K562 (cell line): Measurements from ENCODE around the gene PPP1R12B. TPM values are rescaled to one million over a fixed set of nuclear protein-coding genes. Genes with fewer than 3 reads are reported as not detected.
A peak's percentile ranks its signal among the peaks of the same experiment; 100 is the strongest.

ENCODE experiments used
- BCOR ChIP-seq: fragments of 450-650 bp; IDR thresholded peaks from 2 replicates; pipeline ENCODE4 v1.6.1; 2016
- CREB3L1 ChIP-seq: fragments of 450-650 bp; IDR thresholded peaks from 2 replicates; pipeline ENCODE4 v1.6.1; 2014; ENCODE audit warnings: low read depth, mild to moderate bottlenecking, moderate library complexity, borderline replicate concordance
- CXXC5 ChIP-seq: fragments of 250-450 bp; sonication (Bioruptor Pico); IDR thresholded peaks from 2 replicates; pipeline ENCODE4 v1.8.0; 2022; ENCODE audit warnings: inconsistent platforms, mild to moderate bottlenecking, moderate library complexity
- ELF1 ChIP-seq: fragments of 200-800 bp; sonication (Bioruptor generic); IDR thresholded peaks from 2 replicates; pipeline ENCODE4 v1.6.1; 2016; ENCODE audit warnings: missing genetic modification characterization, missing compliant biosample characterization
- HCFC1 ChIP-seq: IDR thresholded peaks from 2 replicates; pipeline ENCODE4 v1.6.1; 2012; ENCODE audit warnings: low read depth, low read length, improper control_type of control experiment
- ID3 ChIP-seq, 2 experiments: fragments of 250-450 bp in 1 of 2; fragments of 450-650 bp in 1 of 2; sonication (Bioruptor Pico) in 1 of 2; IDR thresholded peaks; 2 replicates each; pipeline versions ENCODE4 v1.6.1 to v1.8.0; 2016 to 2021; ENCODE audit warnings: mild to moderate bottlenecking in 2 of 2, moderate library complexity in 2 of 2, missing compliant biosample characterization in 1 of 2, missing genetic modification characterization in 1 of 2
- KLF16 ChIP-seq: IDR thresholded peaks from 2 replicates; pipeline ENCODE4 v1.6.1; 2016; ENCODE audit warnings: antibody characterized with exemption
- LEF1 ChIP-seq: fragments of 450-650 bp; IDR thresholded peaks from 2 replicates; pipeline ENCODE4 v1.6.1; 2016; ENCODE audit warnings: mild to moderate bottlenecking
- MBD2 ChIP-seq: sonication (generic); IDR thresholded peaks from 2 replicates; pipeline ENCODE4 v1.6.1; 2016; ENCODE audit warnings: low read depth, borderline replicate concordance
- MYC ChIP-seq, 2 experiments: fragments of 250-450 bp in 1 of 2; sonication (Bioruptor Pico) in 1 of 2; IDR thresholded peaks; 2 replicates each; pipeline versions ENCODE4 v1.5.1 to v1.6.1; 2012 to 2021; ENCODE audit warnings: low read depth in 2 of 2, borderline replicate concordance in 1 of 2, improper control_type of control experiment in 1 of 2, low read length in 1 of 2, mild to moderate bottlenecking in 1 of 2, moderate library complexity in 1 of 2
- MYNN ChIP-seq, 2 experiments: sonication (generic); formaldehyde crosslinking in 1 of 2; IDR thresholded peaks; 2 replicates each; pipeline versions ENCODE4 v1.5.0 to v1.6.1; 2016 to 2020; ENCODE audit warnings: antibody characterized with exemption in 1 of 2, missing genetic modification reagents in 1 of 2
- RBFOX2 ChIP-seq: fragments of 200-400 bp; formaldehyde crosslinking; IDR thresholded peaks from 2 replicates; pipeline ENCODE4 v1.6.1; 2017; ENCODE audit warnings: low read depth, mild to moderate bottlenecking, low read length, moderate library complexity
- RFX7 ChIP-seq: fragments of 250-450 bp; sonication (Bioruptor Pico); IDR thresholded peaks from 2 replicates; pipeline ENCODE4 v1.5.1; 2021; ENCODE audit warnings: mild to moderate bottlenecking
- SMARCC2 ChIP-seq: fragments of 450-650 bp; IDR thresholded peaks from 2 replicates; pipeline ENCODE4 v1.6.1; 2017; ENCODE audit warnings: antibody characterized with exemption, moderate library complexity, mild to moderate bottlenecking, low read depth
- TBL1XR1 ChIP-seq, 2 experiments: IDR thresholded peaks; 2 replicates each; pipeline ENCODE4 v1.6.1; 2012; ENCODE audit warnings: improper control_type of control experiment in 2 of 2, low read length in 2 of 2, mild to moderate bottlenecking in 1 of 2
- ZBTB17 ChIP-seq: fragments of 450-650 bp; formaldehyde crosslinking; IDR thresholded peaks from 2 replicates; pipeline ENCODE4 v1.4.0; 2020; ENCODE audit warnings: mild to moderate bottlenecking
- ZNF263 ChIP-seq: sonication (generic); formaldehyde crosslinking; IDR thresholded peaks from 2 replicates; pipeline ENCODE4 v1.8.0; 2022; ENCODE audit warnings: mild to moderate bottlenecking, missing genetic modification reagents, borderline replicate concordance
- ZNF318 ChIP-seq, 2 experiments: fragments of 450-650 bp; IDR thresholded peaks; 2 replicates each; pipeline ENCODE4 v1.6.1; 2016; ENCODE audit warnings: mild to moderate bottlenecking in 2 of 2, borderline replicate concordance in 1 of 2, low read depth in 1 of 2, moderate library complexity in 1 of 2
- polyA plus RNA-seq, 8 experiments: library from polyadenylated mRNA; depleted of rRNA in 4 of 8; stranded (reverse) in 5 of 8; unstranded in 3 of 8; fragments of >200 nt; fragmentation: Nextera tagmentation in 2 of 8; fragmentation: Illumina TruSeq in 1 of 8; extraction: Ambion mirVana in 2 of 8; extraction: Trizol in 1 of 8; gene quantifications; 2 replicates each; pipeline versions ENCODE4 v1.2.1 to v1.2.3, GENCODE V29; 2011 to 2014; ENCODE audit warnings: inconsistent platforms in 1 of 8, missing spikeins in 1 of 8
- total RNA-seq, 7 experiments: library from RNA; depleted of rRNA in 6 of 7; stranded (reverse); fragments of >200 nt in 6 of 7; fragmentation: Illumina TruSeq in 2 of 7; extraction: Trizol in 2 of 7; gene quantifications; 2 replicates each; pipeline versions ENCODE4 v1.2.1 to v1.2.3, GENCODE V29; 2011 to 2021; ENCODE audit warnings: low replicate concordance in 1 of 7

The PPP1R12B gene
- total and polyA plus RNA-seq, 9 of the 15 experiments (the other 6 are each of a cell fraction or from before 2014, with no cell fraction given), result 0.73 to 16.9 (median 13.6) TPM

GRCh38 chr1:202553560-202554038, 205.1 kb downstream of the PPP1R12B start (continued):
- TF ChIP-seq ZNF318 (IDR thresholded peaks at IDR 0.05; ENCODE audit: borderline replicate concordance in 1 of 2, low read depth in 1 of 2) (peak in 1 of 2 experiments; percentile 91; a peak in 2 of 4 replicates), CXXC5 (CRISPR knock-in tag) (peak; percentile 58), ZNF263 (CRISPR knock-in tag) (no peak; the same call in 1 of the 2 replicates), KLF16 (peak; percentile 87), MYNN (IDR thresholded peaks at IDR 0.05) (peak; percentile 70), MYNN (CRISPR knock-in tag; IDR thresholded peaks at IDR 0.05) (no peak), BCOR (peak; percentile 65; the same call in 1 of the 2 replicates), RBFOX2 (0 out of 2 replicates have a peak, but pooled peaks have one; percentile 25), MYC (IDR thresholded peaks at IDR 0.05; ENCODE audit: low read depth, low read length) (0 out of 2 replicates have a peak, but pooled peaks have one; percentile 58), MYC (CRISPR knock-in tag; IDR thresholded peaks at IDR 0.05; ENCODE audit: borderline replicate concordance, low read depth) (no peak), ZBTB17 (CRISPR knock-in tag) (peak; percentile 76), RFX7 (CRISPR knock-in tag) (no peak), CREB3L1 (peak; percentile 51; the same call in 1 of the 2 replicates), LEF1 (peak; percentile 92), SMARCC2 (peak; percentile 90), TBL1XR1 (IDR thresholded peaks at IDR 0.05; ENCODE audit: low read length in 2 of 2) (peak in 1 of 2 experiments; percentile 85; a peak in 2 of 4 replicates), MBD2 (peak; percentile 77), HCFC1 (0 out of 2 replicates have a peak, but pooled peaks have one; percentile 9), ID3 (CRISPR knock-in tag; IDR thresholded peaks at IDR 0.05) (no peak), ID3 (tag; IDR thresholded peaks at IDR 0.05) (peak; percentile 61), ELF1 (tag) (peak; percentile 61)
